Activated T-cell treated with anti-CD3 and anti-CD28 coated beads, Interleukin-2, amount 50 U/mL, for 1 hour (primary cell): ENCODE data around the gene ATXN10.
"Not testable (repeated sequence)": the region's sequence is repeated elsewhere in the genome, so short reads cannot be mapped to it uniquely, and the experiment has no call there.

ENCODE experiments used
- DNase-seq: peaks from one replicate; pipeline ENCODE4 v3.0.0-alpha.2; 2020

The ATXN10 gene

DNA sequence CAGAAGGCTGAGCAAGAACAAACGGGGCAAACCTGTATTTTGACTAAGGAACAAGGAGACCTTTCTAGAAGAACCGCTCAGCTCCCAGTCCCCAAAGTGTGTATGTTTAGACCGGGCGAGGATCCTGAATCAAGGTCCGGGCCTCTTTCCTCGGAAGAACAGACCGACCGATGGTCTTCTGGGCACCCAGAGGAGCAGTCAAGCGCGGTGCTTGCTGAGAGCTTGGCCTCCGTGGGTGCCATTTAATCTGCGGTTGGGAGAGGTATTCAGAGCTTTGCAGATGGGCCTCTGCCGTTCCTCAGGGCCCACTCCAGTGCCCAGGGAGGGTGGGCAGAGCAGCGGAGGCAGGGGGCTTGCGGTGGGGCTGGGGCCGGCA is 26.5 kb upstream of the ATXN10 start:
- DNase-seq = no peak

DNA sequence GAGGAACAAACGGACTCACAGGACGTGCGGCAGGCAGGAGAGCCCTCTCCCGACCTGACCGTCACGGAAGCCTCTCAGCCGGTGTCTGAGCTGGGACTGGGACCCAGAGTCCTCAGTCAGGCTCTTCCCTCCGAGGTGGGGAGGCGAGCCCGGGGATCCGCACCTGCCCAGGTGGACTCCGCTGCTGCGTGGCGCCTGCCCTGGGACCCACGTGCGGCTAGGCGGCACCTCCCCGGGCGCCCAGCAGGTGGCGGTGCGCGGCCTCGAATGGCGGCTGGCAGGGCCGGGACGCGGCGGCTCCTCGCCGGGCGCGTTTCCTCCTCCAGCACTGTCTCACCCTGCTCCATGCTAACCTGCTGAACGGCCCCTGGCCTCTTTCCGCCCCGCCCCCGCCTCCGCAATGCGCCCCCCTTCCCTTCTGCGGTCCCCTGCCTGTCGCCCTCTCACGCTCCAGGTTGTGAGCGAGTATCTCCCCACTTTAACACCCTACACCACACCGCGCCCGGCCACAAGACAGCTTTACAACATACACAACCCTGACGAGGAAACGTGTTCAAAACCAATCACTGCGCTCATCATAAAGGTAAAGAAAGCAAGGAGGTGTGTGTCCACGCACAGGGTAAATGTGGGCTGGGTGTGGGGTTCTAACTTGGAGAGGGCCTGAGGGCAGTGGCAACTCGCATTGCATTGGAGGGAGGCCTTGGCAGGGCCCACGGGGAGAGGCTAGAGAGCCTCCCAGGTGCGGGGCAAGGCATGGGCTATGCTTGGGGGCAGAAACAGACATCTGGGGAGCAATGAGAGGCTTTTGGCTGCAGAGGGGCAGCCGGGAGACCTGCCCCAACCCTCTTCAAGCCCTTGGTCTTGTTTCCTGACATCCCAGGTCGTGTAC is 25.9 kb upstream of the ATXN10 start:
- DNase-seq = peak; percentile 86

GRCh38 chr22:45647532-45648225 is 24.0 kb upstream of the ATXN10 start:
- no peak for DNase-seq

GRCh38 chr22:45648301-45649117 is 23.1 kb upstream of the ATXN10 start:
- no peak for DNase-seq

DNA sequence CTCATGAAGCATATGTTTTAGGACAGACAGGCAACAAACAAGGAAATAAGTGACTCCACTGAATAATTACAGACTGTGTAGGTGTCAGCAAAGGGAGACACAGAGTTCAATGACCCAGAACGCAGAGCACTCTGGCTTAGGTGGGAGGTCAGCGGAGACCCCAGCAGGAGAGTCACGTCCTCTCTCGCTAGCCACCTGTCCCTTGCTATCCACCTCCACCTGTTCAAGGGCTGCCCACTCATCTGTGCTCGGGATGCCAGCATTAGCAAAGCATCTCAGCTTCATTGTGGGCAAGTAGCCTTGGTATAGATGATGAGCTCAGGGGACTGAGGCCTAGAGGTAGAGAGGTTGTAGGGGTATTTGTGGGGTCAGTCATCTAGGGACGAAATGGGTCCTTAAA is 21.8 kb upstream of the ATXN10 start:
- DNase-seq = no peak

GRCh38 chr22:45650721-45651120 is 20.9 kb upstream of the ATXN10 start:
- no peak for DNase-seq

DNA sequence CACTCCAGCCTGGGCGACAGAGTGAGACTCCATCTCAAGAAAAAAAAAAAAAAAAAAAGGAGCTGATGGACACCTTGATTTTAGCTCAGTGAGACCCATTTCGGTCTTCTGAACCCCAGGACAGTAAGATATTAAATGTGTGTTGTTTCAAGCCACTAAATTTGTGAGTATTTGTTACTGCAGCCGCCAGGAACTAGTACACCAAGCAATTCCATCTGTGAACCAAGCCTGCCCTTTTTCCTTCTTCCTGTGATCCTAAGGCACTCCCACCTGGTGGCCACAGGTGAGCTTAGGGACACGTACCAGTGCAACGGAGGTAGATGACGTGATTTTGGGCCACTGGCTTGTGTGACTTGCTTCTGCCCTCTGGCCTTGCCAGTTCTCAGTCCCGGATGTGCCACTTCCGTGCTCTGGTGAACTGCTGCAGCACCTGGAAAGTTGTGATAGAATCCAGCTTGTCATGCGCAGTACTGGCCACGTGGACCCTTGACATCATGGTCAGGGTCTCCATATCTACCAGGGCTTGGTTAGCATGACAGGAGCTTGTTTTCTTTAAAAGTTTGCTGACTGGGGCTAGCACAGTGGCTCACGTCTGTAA is 19.6 kb upstream of the ATXN10 start:
- DNase-seq = no peak

- DNase-seq = no peak
These were observed 15.1 kb upstream of the ATXN10 start for GRCh38 chr22:45656577-45656976.

DNA sequence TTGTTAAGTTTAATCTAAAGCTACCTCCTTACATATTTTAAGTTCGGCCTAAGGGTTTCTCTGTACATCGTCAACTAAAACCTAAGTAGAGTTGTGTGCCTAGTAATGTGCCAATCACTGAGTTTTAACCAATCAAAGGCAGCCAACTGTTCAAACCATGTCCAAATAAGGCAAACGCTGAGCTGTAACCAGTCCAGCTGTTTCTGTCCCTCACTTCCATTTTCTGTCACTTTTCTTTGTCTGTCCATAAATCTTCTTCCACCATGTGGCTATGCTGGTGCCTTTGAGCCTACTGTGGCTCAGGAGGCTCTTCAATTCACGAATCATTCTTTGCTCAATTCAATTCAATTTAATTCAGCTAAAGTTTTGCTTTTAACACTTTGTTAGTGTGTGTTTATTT is 13.9 kb upstream of the ATXN10 start:
- DNase-seq = no peak

GRCh38 chr22:45664136-45664646 is 7.4 kb upstream of the ATXN10 start:
- no peak for DNase-seq

GRCh38 chr22:45667486-45667885 is 4.1 kb upstream of the ATXN10 start:
- no peak for DNase-seq

- not testable (repeated sequence) for DNase-seq
These were observed 1.3 kb upstream of the ATXN10 start for GRCh38 chr22:45670363-45670762.

- no peak for DNase-seq
These were observed 452 bp upstream of the ATXN10 start for GRCh38 chr22:45670981-45671782.

DNA sequence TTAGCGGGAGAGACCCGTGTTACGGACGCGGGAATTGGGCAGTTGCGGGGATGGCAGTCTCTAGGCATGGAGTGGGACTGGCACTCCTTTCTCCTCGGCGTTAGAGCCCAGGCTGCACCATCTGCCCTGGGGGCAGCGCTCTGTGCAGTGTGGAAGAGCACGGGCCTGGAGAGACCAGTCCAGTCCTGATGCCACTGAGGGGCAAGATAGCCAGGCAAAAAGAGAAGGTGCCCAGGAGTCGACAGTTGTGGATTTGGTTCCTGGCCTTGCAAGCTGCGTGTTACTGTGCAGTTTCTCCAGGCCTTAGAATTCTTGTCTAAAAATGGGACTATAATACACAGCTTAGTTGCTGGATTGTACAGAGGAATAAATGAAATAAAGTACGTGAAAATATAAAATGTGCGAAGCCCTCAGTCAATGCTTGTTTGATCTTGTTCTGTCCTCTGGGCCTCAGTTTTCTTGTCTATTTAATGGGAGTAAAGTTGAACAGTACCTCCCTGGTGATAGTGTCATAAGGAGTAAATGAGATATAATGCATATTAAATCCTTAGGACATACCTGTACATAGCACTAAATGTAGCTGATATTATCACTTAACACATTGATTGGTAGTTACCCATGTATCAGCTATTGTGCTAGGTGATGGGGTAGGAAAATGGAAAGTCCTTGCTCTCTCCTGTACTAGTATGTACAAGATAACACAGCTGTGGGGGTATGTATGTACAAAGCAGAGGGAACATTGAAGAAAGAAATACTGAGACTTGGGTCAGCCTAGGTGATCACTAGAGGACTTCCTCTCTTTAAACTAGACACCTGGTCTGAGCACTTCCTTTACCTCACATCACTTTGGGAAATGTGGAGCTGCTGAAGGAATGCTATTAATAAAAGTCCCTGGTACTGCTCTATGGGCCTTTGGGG is 1.2 kb downstream of the ATXN10 start:
- no peak for DNase-seq

- no peak for DNase-seq
These were observed 2.0 kb downstream of the ATXN10 start for GRCh38 chr22:45673482-45674175.

DNA sequence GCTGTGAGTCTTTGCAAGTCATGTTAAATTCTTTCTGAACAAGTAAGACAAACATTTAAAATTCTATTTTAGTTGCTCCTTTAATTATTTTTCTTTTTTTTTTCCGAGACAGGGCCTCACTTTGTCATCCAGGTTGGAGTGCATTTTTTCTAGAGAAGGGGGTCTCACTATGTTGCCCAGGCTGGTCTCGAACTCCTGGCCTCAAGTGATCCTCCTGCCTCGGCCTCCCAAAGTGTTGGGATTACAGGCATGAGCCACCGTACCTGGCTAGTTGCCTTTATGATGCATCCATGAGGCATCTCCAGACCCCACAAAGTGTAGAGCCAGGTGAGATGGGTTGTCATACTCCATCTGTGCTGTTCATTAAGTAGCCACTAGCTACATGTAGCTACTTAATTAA is 4.4 kb downstream of the ATXN10 start:
- DNase-seq = no peak

- no peak for DNase-seq
These were observed 5.4 kb downstream of the ATXN10 start for GRCh38 chr22:45677063-45677462.

GRCh38 chr22:45678961-45679912 is 7.6 kb downstream of the ATXN10 start:
- DNase-seq = no peak
